ENCODE results near the gene FKBP14. TPM values are rescaled to one million over a fixed set of nuclear protein-coding genes. Genes with fewer than 3 reads are reported as not detected.

Gene FKBP14
- total RNA-seq, 1 experiment from 2014 or later, result 29.8 TPM

GRCh38 chr7:29969738-29970137 lies 56.8 kb downstream of the FKBP14 start:
- intact Hi-C loops (cut with micrococcal nuclease; ENCODE audit: unreplicated experiment), result no loop called here
- H3K4me3 ChIP-seq, result no peak overlapping the region
- peaks cover 3% of the 10 kb centered on the region; the same call in 1 of the 2 replicates for H4K20me1 ChIP-seq (ENCODE audit: insufficient read depth)
- H3K27ac ChIP-seq, result no peak overlapping the region
- BruUV-seq (replicated peaks), result no TSS peak
- H3F3A ChIP-seq (ENCODE audit: insufficient read depth, low read depth), result no peaks in the 10 kb centered on the region
- H3K79me2 ChIP-seq (ENCODE audit: low read depth), result peaks cover 16% of the 10 kb centered on the region; the same call in 1 of the 2 replicates
- H3K9me3 ChIP-seq (ENCODE audit: insufficient read depth, low read depth), result no peaks in the 10 kb centered on the region
- no peak overlapping the region for H2AFZ ChIP-seq
- CTCF ChIA-PET, result no interaction called here
- no peaks in the 10 kb centered on the region for H3K27me3 ChIP-seq (ENCODE audit: insufficient read depth, low read depth)
- peaks cover 7% of the 10 kb centered on the region; the same call in 1 of the 2 replicates for H3K36me3 ChIP-seq (ENCODE audit: low read depth)
- DNase-seq, result no peak
- no peak for TF ChIP-seq EZH2 (IDR thresholded peaks at IDR 0.05; ENCODE audit: low read depth)
- TF ChIP-seq CTCF (conservative IDR thresholded peaks at IDR 0.05), result no peak
- H3K4me2 ChIP-seq, result no peak overlapping the region
- no peaks in the 10 kb centered on the region for H3K9me2 ChIP-seq (ENCODE audit: insufficient read depth)
- POLR2A ChIA-PET (ENCODE audit: unreplicated experiment), result no interaction called here
- H3K4me1 ChIP-seq (replicated peaks; ENCODE audit: insufficient read depth), result no peaks in the 10 kb centered on the region

DNA sequence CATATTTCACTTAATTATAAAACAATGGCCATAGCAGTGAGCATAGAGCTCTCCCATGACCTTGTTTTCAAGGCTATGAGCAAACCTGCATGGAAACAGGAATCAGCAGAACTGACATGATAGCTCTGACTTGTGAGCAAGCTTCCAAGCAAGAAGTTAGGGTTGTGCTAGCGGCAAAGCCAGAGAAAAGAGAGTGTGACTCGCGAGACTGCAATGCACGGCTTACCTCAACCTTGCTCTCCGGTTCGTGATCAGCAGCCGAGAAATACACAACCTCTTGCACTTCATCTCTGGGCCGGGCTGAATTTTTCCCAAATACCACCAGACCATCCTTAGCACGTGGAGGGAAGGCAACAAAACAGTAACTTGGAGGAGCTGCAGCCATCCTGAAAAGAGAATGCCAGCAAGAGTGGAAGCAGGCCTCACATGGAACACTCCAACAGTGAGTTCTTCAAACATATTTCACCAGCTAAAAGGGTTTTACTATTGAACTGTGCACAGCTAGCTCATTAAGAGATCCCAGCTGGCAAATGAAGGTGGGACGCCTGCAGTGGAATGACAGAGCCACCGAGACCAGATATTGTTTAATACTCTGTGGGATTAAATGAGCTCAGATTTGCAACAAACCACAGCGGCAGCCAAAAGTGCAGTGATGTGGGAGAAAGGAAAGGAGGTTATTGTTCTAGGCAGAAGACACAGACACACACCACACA lies 57.7 kb downstream of the FKBP14 start:
- POLR2A ChIA-PET (ENCODE audit: unreplicated experiment), result no interaction called here

GRCh38 chr7:29965030-29965429 lies 61.5 kb downstream of the FKBP14 start:
- no peak for DNase-seq
- Histone ChIP-seq H3K4me2 (no peak overlapping the region), H3K36me3 (ENCODE audit: low read depth) (peaks cover 11% of the 10 kb centered on the region; the same call in 1 of the 2 replicates), H3K4me3 (no peak overlapping the region), H3K4me1 (replicated peaks; ENCODE audit: insufficient read depth) (no peaks in the 10 kb centered on the region), H2AFZ (no peak overlapping the region), H3K27me3 (ENCODE audit: insufficient read depth, low read depth) (no peaks in the 10 kb centered on the region), H3F3A (ENCODE audit: insufficient read depth, low read depth) (no peaks in the 10 kb centered on the region), H3K9me2 (ENCODE audit: insufficient read depth) (no peaks in the 10 kb centered on the region), H3K79me2 (ENCODE audit: low read depth) (no peaks in the 10 kb centered on the region), H4K20me1 (ENCODE audit: insufficient read depth) (no peaks in the 10 kb centered on the region; the same call in 1 of the 2 replicates), H3K9me3 (ENCODE audit: insufficient read depth, low read depth) (no peaks in the 10 kb centered on the region), H3K27ac (no peak overlapping the region)
- ChIA-PET CTCF (no interaction called here), POLR2A (ENCODE audit: unreplicated experiment) (no interaction called here)
- intact Hi-C loops (cut with micrococcal nuclease; ENCODE audit: unreplicated experiment), result no loop called here
- TF ChIP-seq CTCF (conservative IDR thresholded peaks at IDR 0.05) (no peak), EZH2 (IDR thresholded peaks at IDR 0.05; ENCODE audit: low read depth) (no peak)
- no TSS peak for BruUV-seq (replicated peaks)

More for the DNA sequence above, 57.7 kb downstream of the FKBP14 start:
- no TSS peak for BruUV-seq (replicated peaks)
- no peak for TF ChIP-seq CTCF (conservative IDR thresholded peaks at IDR 0.05)
- no peak for TF ChIP-seq EZH2 (IDR thresholded peaks at IDR 0.05; ENCODE audit: low read depth)
- H3K27ac ChIP-seq, result no peak overlapping the region
- no peak overlapping the region for H2AFZ ChIP-seq
- no peaks in the 10 kb centered on the region for H3K9me3 ChIP-seq (ENCODE audit: insufficient read depth, low read depth)
- DNase-seq, result no peak
- CTCF ChIA-PET, result interaction anchor here (0.5 kb wide), 2 partner anchors 17 to 38 kb away, joined by 3 read pairs; no protein-coding TSS in a partner anchor
- H3K36me3 ChIP-seq (ENCODE audit: low read depth), result peaks cover 11% of the 10 kb centered on the region; the same call in 1 of the 2 replicates
- H3K4me3 ChIP-seq, result no peak overlapping the region
- H3K9me2 ChIP-seq (ENCODE audit: insufficient read depth), result no peaks in the 10 kb centered on the region
- no peak overlapping the region for H3K4me2 ChIP-seq
- H3K4me1 ChIP-seq (replicated peaks; ENCODE audit: insufficient read depth), result no peaks in the 10 kb centered on the region
- H3K79me2 ChIP-seq (ENCODE audit: low read depth), result peaks cover 16% of the 10 kb centered on the region; the same call in 1 of the 2 replicates
- no peaks in the 10 kb centered on the region for H3F3A ChIP-seq (ENCODE audit: insufficient read depth, low read depth)
- H4K20me1 ChIP-seq (ENCODE audit: insufficient read depth), result peaks cover 3% of the 10 kb centered on the region; the same call in 1 of the 2 replicates
- intact Hi-C loops (cut with micrococcal nuclease; ENCODE audit: unreplicated experiment), result no loop called here
- no peaks in the 10 kb centered on the region for H3K27me3 ChIP-seq (ENCODE audit: insufficient read depth, low read depth)
